Natural killer cell treated with Interleukin-12 subunit alpha and Interleukin-12 subunit beta and Interleukin-15 and Interleukin-18, amount 100 ng/mL, for 72 hours (primary cell): ENCODE data around the gene NXPH3. TPM values are rescaled to one million over a fixed set of nuclear protein-coding genes. Genes with fewer than 3 reads are reported as not detected.

Experiments
- ATAC-seq, 2 donors: fragments of 150-1000 bp; cut with Tn5 transposase in 1 of 2; sonication (Bioruptor Pico), chemical (Tn5 transposase) in 1 of 2; 2 replicates each; pipeline ENCODE4 v1.10.0; 2021
- DNase-seq: peaks from one replicate; pipeline ENCODE4 v3.0.0; 2022; ENCODE audit warnings: low spot score
- H3K27ac Mint-ChIP-seq, 2 donors: 1 replicate in 1 of 2; 2 replicates in 1 of 2; pipeline ENCODE4 v1.8.0; 2022; ENCODE audit warnings: mixed read lengths in 2 of 2, mild to moderate bottlenecking in 1 of 2, moderate library complexity in 1 of 2
- H3K27me3 Mint-ChIP-seq, 2 donors: 1 replicate in 1 of 2; 2 replicates in 1 of 2; pipeline ENCODE4 v1.8.0; 2022; ENCODE audit warnings: mixed read lengths in 2 of 2
- H3K36me3 Mint-ChIP-seq: one replicate; pipeline ENCODE4 v1.8.0; 2022; ENCODE audit warnings: mixed read lengths
- H3K4me1 Mint-ChIP-seq, 2 donors: 1 replicate in 1 of 2; 2 replicates in 1 of 2; pipeline ENCODE4 v1.8.0; 2022; ENCODE audit warnings: low read depth in 2 of 2, mixed read lengths in 2 of 2, mild to moderate bottlenecking in 1 of 2
- H3K4me3 Mint-ChIP-seq: one replicate; pipeline ENCODE4 v1.8.0; 2022; ENCODE audit warnings: mixed read lengths
- H3K9me3 Mint-ChIP-seq: 2 replicates; pipeline ENCODE4 v1.8.0; 2022; ENCODE audit warnings: mixed read lengths
- total RNA-seq, 2 donors: library from RNA; stranded (reverse); gene quantifications; one replicate each; pipeline ENCODE4 v1.2.3, GENCODE V29; 2022

NXPH3 gene
- total RNA-seq, 2 donors from 2014 or later: not detected

GRCh38 chr17:49576088-49576916, 631 bp downstream of the NXPH3 start:
- Mint-ChIP-seq H3K4me1 (peaks cover 4 to 5% of the 10 kb centered on the region in 2 donors), H3K4me3 (peak overlapping the region; percentile 58), H3K36me3 (no peaks in the 10 kb centered on the region), H3K27me3 (peaks cover 37 to 39% of the 10 kb centered on the region in 2 donors), H3K27ac (no peak overlapping the region), H3K9me3 (no peaks in the 10 kb centered on the region)
- DNase-seq (no peak), ATAC-seq (no peak)

GRCh38 chr17:49576917-49577649, 1.4 kb downstream of the NXPH3 start:
- Mint-ChIP-seq H3K27me3 (peaks cover 30 to 31% of the 10 kb centered on the region in 2 donors), H3K36me3 (no peaks in the 10 kb centered on the region), H3K4me1 (no peaks in the 10 kb centered on the region), H3K9me3 (no peaks in the 10 kb centered on the region), H3K27ac (no peak overlapping the region), H3K4me3 (peak overlapping the region; percentile 20)
- no peak for DNase-seq
- ATAC-seq: no peak

GRCh38 chr17:49577650-49577934, 1.9 kb downstream of the NXPH3 start:
- H3K4me1 Mint-ChIP-seq: no peaks in the 10 kb centered on the region
- ATAC-seq (no peak), DNase-seq (no peak)
- H3K4me3 Mint-ChIP-seq: no peak overlapping the region
- no peaks in the 10 kb centered on the region for H3K9me3 Mint-ChIP-seq
- H3K36me3 Mint-ChIP-seq: no peaks in the 10 kb centered on the region
- peaks cover 28% of the 10 kb centered on the region in 2 donors for H3K27me3 Mint-ChIP-seq
- no peak overlapping the region for H3K27ac Mint-ChIP-seq

- H3K4me1 Mint-ChIP-seq: no peaks in the 10 kb centered on the region
- H3K36me3 Mint-ChIP-seq: no peaks in the 10 kb centered on the region
- DNase-seq: no peak
- H3K9me3 Mint-ChIP-seq: no peaks in the 10 kb centered on the region
- no peak overlapping the region for H3K27ac Mint-ChIP-seq
- H3K4me3 Mint-ChIP-seq: no peak overlapping the region
- H3K27me3 Mint-ChIP-seq: peaks cover 24 to 26% of the 10 kb centered on the region in 2 donors
- no peak for ATAC-seq
These were observed 2.3 kb downstream of the NXPH3 start for GRCh38 chr17:49577963-49578362.

GRCh38 chr17:49578414-49578813, 2.7 kb downstream of the NXPH3 start:
- H3K36me3 Mint-ChIP-seq: no peaks in the 10 kb centered on the region
- H3K27ac Mint-ChIP-seq: no peak overlapping the region
- no peaks in the 10 kb centered on the region for H3K4me1 Mint-ChIP-seq
- peaks cover 19 to 22% of the 10 kb centered on the region in 2 donors for H3K27me3 Mint-ChIP-seq
- H3K4me3 Mint-ChIP-seq: no peak overlapping the region
- DNase-seq (no peak), ATAC-seq (no peak)
- no peaks in the 10 kb centered on the region for H3K9me3 Mint-ChIP-seq

- DNase-seq (no peak), ATAC-seq (no peak)
- no peak overlapping the region for H3K4me3 Mint-ChIP-seq
- H3K36me3 Mint-ChIP-seq: no peaks in the 10 kb centered on the region
- H3K27ac Mint-ChIP-seq: no peak overlapping the region
- H3K27me3 Mint-ChIP-seq: peaks cover 14 to 15% of the 10 kb centered on the region in 2 donors
- no peaks in the 10 kb centered on the region for H3K4me1 Mint-ChIP-seq
- no peaks in the 10 kb centered on the region for H3K9me3 Mint-ChIP-seq
These were observed 3.4 kb downstream of the NXPH3 start for GRCh38 chr17:49578952-49579500.

GRCh38 chr17:49579522-49579921, 3.9 kb downstream of the NXPH3 start:
- Mint-ChIP-seq H3K27me3 (peaks cover 11 to 13% of the 10 kb centered on the region in 2 donors), H3K36me3 (no peaks in the 10 kb centered on the region), H3K27ac (no peak overlapping the region), H3K4me1 (no peaks in the 10 kb centered on the region), H3K9me3 (no peaks in the 10 kb centered on the region), H3K4me3 (no peak overlapping the region)
- no peak for ATAC-seq
- DNase-seq: no peak

GRCh38 chr17:49580055-49580721, 4.5 kb downstream of the NXPH3 start:
- no peaks in the 10 kb centered on the region for H3K9me3 Mint-ChIP-seq
- no peak for ATAC-seq
- H3K27ac Mint-ChIP-seq: no peak overlapping the region

GRCh38 chr17:49580981-49581647, 5.4 kb downstream of the NXPH3 start:
- Mint-ChIP-seq H3K27ac (no peak overlapping the region), H3K27me3 (peaks cover 9 to 13% of the 10 kb centered on the region in 2 donors)
- ATAC-seq: no peak

More at GRCh38 chr17:49580055-49580721, 4.5 kb downstream of the NXPH3 start:
- peaks cover 11 to 13% of the 10 kb centered on the region in 2 donors for H3K27me3 Mint-ChIP-seq
- H3K36me3 Mint-ChIP-seq: no peaks in the 10 kb centered on the region
- no peaks in the 10 kb centered on the region for H3K4me1 Mint-ChIP-seq
- no peak for DNase-seq
- H3K4me3 Mint-ChIP-seq: no peak overlapping the region

GRCh38 chr17:49581648-49581998, 6.0 kb downstream of the NXPH3 start:
- Mint-ChIP-seq H3K4me1 (no peaks in the 10 kb centered on the region), H3K36me3 (no peaks in the 10 kb centered on the region), H3K27me3 (peaks cover 8 to 13% of the 10 kb centered on the region in 2 donors), H3K4me3 (no peak overlapping the region), H3K9me3 (no peaks in the 10 kb centered on the region), H3K27ac (no peak overlapping the region)
- ATAC-seq (no peak), DNase-seq (no peak)

More at GRCh38 chr17:49580981-49581647, 5.4 kb downstream of the NXPH3 start:
- Mint-ChIP-seq H3K9me3 (no peaks in the 10 kb centered on the region), H3K4me1 (no peaks in the 10 kb centered on the region), H3K36me3 (no peaks in the 10 kb centered on the region), H3K4me3 (no peak overlapping the region)
- DNase-seq: no peak

- peaks cover 4 to 10% of the 10 kb centered on the region in 2 donors for H3K27me3 Mint-ChIP-seq
- no peaks in the 10 kb centered on the region for H3K9me3 Mint-ChIP-seq
- H3K36me3 Mint-ChIP-seq: no peaks in the 10 kb centered on the region
- no peaks in the 10 kb centered on the region for H3K4me1 Mint-ChIP-seq
- DNase-seq (no peak), ATAC-seq (no peak)
- H3K4me3 Mint-ChIP-seq: no peak overlapping the region
- H3K27ac Mint-ChIP-seq: no peak overlapping the region
These were observed 6.5 kb downstream of the NXPH3 start for GRCh38 chr17:49582055-49582722.

GRCh38 chr17:49582789-49583188, 7.1 kb downstream of the NXPH3 start:
- no peak overlapping the region for H3K4me3 Mint-ChIP-seq
- no peaks in the 10 kb centered on the region for H3K9me3 Mint-ChIP-seq
- ATAC-seq (no peak), DNase-seq (no peak)
- H3K4me1 Mint-ChIP-seq: no peaks in the 10 kb centered on the region
- no peaks in the 10 kb centered on the region for H3K36me3 Mint-ChIP-seq
- no peak overlapping the region for H3K27ac Mint-ChIP-seq
- peaks cover 4% of the 10 kb centered on the region in 2 donors for H3K27me3 Mint-ChIP-seq

- Mint-ChIP-seq H3K4me3 (no peak overlapping the region), H3K36me3 (no peaks in the 10 kb centered on the region), H3K27me3 (no peaks in the 10 kb centered on the region), H3K4me1 (no peaks in the 10 kb centered on the region), H3K27ac (no peak overlapping the region), H3K9me3 (no peaks in the 10 kb centered on the region)
- no peak for DNase-seq
- ATAC-seq: no peak
These were observed 7.6 kb downstream of the NXPH3 start for GRCh38 chr17:49583226-49583625.
